Motor neuron (in vitro differentiated cells): Measurements from ENCODE around the gene FXR1. TPM values are rescaled to one million over a fixed set of nuclear protein-coding genes. Genes with fewer than 3 reads are reported as not detected.
"Not testable (repeated sequence)": the region's sequence is repeated elsewhere in the genome, so short reads cannot be mapped to it uniquely, and the experiment has no call there.

ENCODE experiments used
- ATAC-seq, 8 experiments: fragments of 200-7000 bp; cut with Tn5 transposase; replicated peaks in 6 of 8; 2 replicates each; pipeline ENCODE4 v1.8.0; 2021; ENCODE audit warnings: mild to moderate bottlenecking in 8 of 8, moderate library complexity in 8 of 8
- H3K27ac ChIP-seq, 2 donors: fragments of 250-450 bp; sonication (Bioruptor Pico); 2 replicates each; pipeline ENCODE4 v1.9.0; 2021; ENCODE audit warnings: antibody characterized with exemption in 2 of 2, mild to moderate bottlenecking in 2 of 2, moderate library complexity in 1 of 2
- H3K4me1 ChIP-seq, 2 donors: fragments of 250-450 bp; sonication (Bioruptor Pico); replicated peaks in 1 of 2; 2 replicates each; pipeline ENCODE4 v1.6.1; 2021; ENCODE audit warnings: antibody characterized with exemption in 2 of 2, mild to moderate bottlenecking in 2 of 2, moderate library complexity in 1 of 2
- H3K4me3 ChIP-seq, 5 donors: fragments of 250-450 bp; sonication (Bioruptor Pico); 2 replicates each; pipeline ENCODE4 v1.9.0; 2021; ENCODE audit warnings: antibody characterized with exemption in 5 of 5, mild to moderate bottlenecking in 5 of 5, moderate library complexity in 4 of 5
- WGBS, 10 experiments: fragments of 450-650 bp; shearing (Covaris generic); methylation state at CpG; one replicate each; pipeline ENCODE4 v1.0.0; 2022; 5-methylcytosine and 5-hydroxymethylcytosine counted together
- in situ Hi-C, 9 experiments: fragments of 400-800 bp; cut with MboI; loops; one replicate each; pipeline ENCODE4 v1.15.0; 2021; ENCODE audit warnings: low sequenced_read_pairs in 9 of 9, low pct_unique_long_range_greater_than_20kb in 2 of 9; ENCODE audit not compliant: unreplicated experiment in 9 of 9
- total RNA-seq, 8 experiments: library from RNA; unstranded; fragments of 300-600 nt; gene quantifications; 2 replicates each; pipeline versions ENCODE4 v1.2.3 to v1.2.4, GENCODE V29; 2022

The FXR1 gene
- total RNA-seq, 8 experiments from 2014 or later, result 150 to 225 (median 161) TPM

- Histone ChIP-seq H3K4me3 (no peak overlapping the region), H3K4me1 (no peaks in the 10 kb centered on the region), H3K27ac (no peak overlapping the region)
- in situ Hi-C loops, result no loop called here
- 58 to 100% (median 100%) methylated on average over 1 to 3 of the region's 3 CpGs; no CpG with 5 or more reads in 2 of the 10 experiments for WGBS, 10 experiments
- ATAC-seq, result no peak
Observed at GRCh38 chr3:180961087-180961486, 48.6 kb downstream of the FXR1 start.

GRCh38 chr3:180961552-180961951 lies 49.1 kb downstream of the FXR1 start:
- in situ Hi-C loops, result no loop called here
- no peak overlapping the region for H3K4me3 ChIP-seq
- ATAC-seq, result no peak
- WGBS, 10 experiments, result 75 to 100% (median 100%) methylated on average over 1 of the region's 1 CpG; no CpG with 5 or more reads in 2 of the 10 experiments
- H3K4me1 ChIP-seq, result no peaks in the 10 kb centered on the region
- H3K27ac ChIP-seq, result no peak overlapping the region

- ATAC-seq, result no peak
- WGBS, 10 experiments, result 67 to 100% (median 100%) methylated on average over 1 of the region's 1 CpG
- H3K4me3 ChIP-seq, result no peak overlapping the region
- H3K27ac ChIP-seq, result no peak overlapping the region
- H3K4me1 ChIP-seq, result no peaks in the 10 kb centered on the region
- in situ Hi-C loops, result no loop called here
Observed at GRCh38 chr3:180962530-180962929, 50.1 kb downstream of the FXR1 start.

GRCh38 chr3:180970931-180971330 lies 58.5 kb downstream of the FXR1 start:
- Histone ChIP-seq H3K4me3 (no peak overlapping the region), H3K4me1 (no peaks in the 10 kb centered on the region), H3K27ac (no peak overlapping the region)
- in situ Hi-C loops, result no loop called here
- no peak for ATAC-seq
- WGBS, 10 experiments, result 83 to 100% (median 98%) methylated on average over 6 of the region's 6 CpGs; no CpG with 5 or more reads in 3 of the 10 experiments

GRCh38 chr3:180973543-180973942 lies 61.1 kb downstream of the FXR1 start:
- no peak overlapping the region for H3K4me3 ChIP-seq
- in situ Hi-C loops, result no loop called here
- 86 to 100% (median 97%) methylated on average over 1 to 2 of the region's 2 CpGs for WGBS, 10 experiments
- H3K4me1 ChIP-seq, result no peaks in the 10 kb centered on the region
- H3K27ac ChIP-seq, result no peak overlapping the region
- ATAC-seq, result no peak

GRCh38 chr3:180974286-180974685 lies 61.8 kb downstream of the FXR1 start:
- in situ Hi-C loops, result no loop called here
- 78 to 100% (median 95%) methylated on average over 2 to 4 of the region's 6 CpGs; no CpG with 5 or more reads in 5 of the 10 experiments for WGBS, 10 experiments
- no peak overlapping the region for H3K27ac ChIP-seq
- no peaks in the 10 kb centered on the region for H3K4me1 ChIP-seq
- ATAC-seq, result no peak
- H3K4me3 ChIP-seq, result no peak overlapping the region

- in situ Hi-C loops, result no loop called here
- Histone ChIP-seq H3K4me1 (no peaks in the 10 kb centered on the region), H3K27ac (no peak overlapping the region), H3K4me3 (no peak overlapping the region)
- ATAC-seq, result no peak
Observed at GRCh38 chr3:180977498-180977897, 65.0 kb downstream of the FXR1 start.

GRCh38 chr3:180979961-180980360 lies 67.5 kb downstream of the FXR1 start:
- peak in 3 of 8 experiments; percentile 54 to 71 (median 62) for ATAC-seq
- Histone ChIP-seq H3K4me1 (no peaks in the 10 kb centered on the region), H3K27ac (no peak overlapping the region), H3K4me3 (no peak overlapping the region)
- in situ Hi-C loops, result no loop called here

GRCh38 chr3:180980611-180981010 lies 68.1 kb downstream of the FXR1 start:
- peak in 1 of 8 experiments; percentile 35 for ATAC-seq
- H3K27ac ChIP-seq, result no peak overlapping the region

GRCh38 chr3:180981912-180982311 lies 69.4 kb downstream of the FXR1 start:
- in situ Hi-C loops, result no loop called here
- Histone ChIP-seq H3K4me3 (no peak overlapping the region), H3K27ac (no peak overlapping the region), H3K4me1 (no peaks in the 10 kb centered on the region)
- 90 to 100% (median 100%) methylated on average over 1 to 2 of the region's 2 CpGs; no CpG with 5 or more reads in 3 of the 10 experiments for WGBS, 10 experiments
- ATAC-seq, result no peak

More at GRCh38 chr3:180980611-180981010, 68.1 kb downstream of the FXR1 start:
- H3K4me1 ChIP-seq, result no peaks in the 10 kb centered on the region
- in situ Hi-C loops, result no loop called here
- H3K4me3 ChIP-seq, result no peak overlapping the region

- in situ Hi-C loops, result no loop called here
- Histone ChIP-seq H3K4me3 (no peak overlapping the region), H3K4me1 (peaks cover 0 to 1% of the 10 kb centered on the region in 2 donors), H3K27ac (no peak overlapping the region)
- 0 to 100% (median 70%) methylated on average over 1 to 2 of the region's 2 CpGs; no CpG with 5 or more reads in 1 of the 10 experiments for WGBS, 10 experiments
- no peak for ATAC-seq
Observed at GRCh38 chr3:180983136-180983535, 70.7 kb downstream of the FXR1 start.

GRCh38 chr3:180986366-180986765 lies 73.9 kb downstream of the FXR1 start:
- H3K4me1 ChIP-seq, result peaks cover 9 to 11% of the 10 kb centered on the region in 2 donors
- ATAC-seq, in situ Hi-C loops, H3K4me3 ChIP-seq, H3K27ac ChIP-seq: not testable (repeated sequence)
- WGBS, 10 experiments, result 40 to 98% (median 90%) methylated on average over 1 to 6 of the region's 10 CpGs; no CpG with 5 or more reads in 4 of the 10 experiments

- Histone ChIP-seq H3K4me1 (peaks cover 9 to 11% of the 10 kb centered on the region in 2 donors), H3K27ac (no peak overlapping the region), H3K4me3 (no peak overlapping the region)
- in situ Hi-C loops, result no loop called here
- no peak for ATAC-seq
- WGBS, 10 experiments, result 83 to 100% (median 100%) methylated on average over 1 to 2 of the region's 2 CpGs; no CpG with 5 or more reads in 3 of the 10 experiments
Observed at GRCh38 chr3:180987344-180987743, 74.9 kb downstream of the FXR1 start.

GRCh38 chr3:180989291-180990163 lies 77.1 kb downstream of the FXR1 start, which contains the start of gene DNAJC19:
TSS of gene DNAJC19 (minus strand) at chr3:180989736. CDS start at chr3:180989602, 134 bp downstream.
- H3K4me3 ChIP-seq, result peak within 1 kb of the TSS; percentile 47 to 90 (median 59)
- H3K27ac ChIP-seq, result peak within 1 kb of the TSS; percentile 68 to 82
- peaks cover 9 to 11% of the 10 kb centered on the region in 2 donors for H3K4me1 ChIP-seq
- WGBS, 10 experiments, result 0 to 3% (median 0%) methylated on average over 2 to 37 of the region's 43 CpGs; no CpG with 5 or more reads in 2 of the 10 experiments
- in situ Hi-C loops, result no loop called here
- ATAC-seq, result peak; percentile 92 to 98 (median 97)
